Prostate gland (tissue), 2 donors: ENCODE measurements around the gene C2CD4B. TPM values are rescaled to one million over a fixed set of nuclear protein-coding genes. Genes with fewer than 3 reads are reported as not detected.

ENCODE experiments used
- DNase-seq: peaks from one replicate; pipeline ENCODE4 v3.0.0-alpha.2; 2019; ENCODE audit warnings: low spot score
- H3K27ac ChIP-seq, 2 donors: fragments of 200-600 bp; sonication (generic); 2 replicates each; pipeline ENCODE4 v1.5.1; 2017 to 2019
- H3K27me3 ChIP-seq: fragments of 200-600 bp; sonication (generic); replicated peaks from 2 replicates; pipeline ENCODE4 v1.5.1; 2019; ENCODE audit not compliant: insufficient read depth
- H3K36me3 ChIP-seq, 2 donors: fragments of 200-600 bp; sonication (generic); 1 replicate in 1 of 2; 2 replicates in 1 of 2; pipeline versions ENCODE4 v1.5.1 to v1.8.1; 2017 to 2019
- H3K4me1 ChIP-seq: fragments of 200-600 bp; sonication (generic); replicated peaks from 2 replicates; pipeline ENCODE4 v1.5.1; 2019
- H3K4me3 ChIP-seq, 2 donors: fragments of 200-600 bp; sonication (generic); 2 replicates each; pipeline ENCODE4 v1.5.1; 2017 to 2019
- H3K9me3 ChIP-seq: fragments of 200-600 bp; sonication (generic); 2 replicates; pipeline ENCODE4 v1.5.1; 2017
- CTCF ChIP-seq, 4 experiments: fragments of 200-600 bp in 2 of 4; fragments of 450-650 bp in 2 of 4; sonication (generic) in 2 of 4; IDR thresholded peaks; 1 replicate in 3 of 4; 2 replicates in 1 of 4; pipeline ENCODE4 v1.5.1; 2016 to 2019; ENCODE audit warnings: antibody characterized with exemption in 4 of 4, mild to moderate bottlenecking in 2 of 4, moderate library complexity in 2 of 4
- POLR2A ChIP-seq: fragments of 450-650 bp; IDR thresholded peaks from one replicate; pipeline ENCODE4 v1.6.1; 2016; ENCODE audit warnings: antibody characterized with exemption, mild to moderate bottlenecking
- POLR2AphosphoS5 ChIP-seq: sonication (generic); formaldehyde crosslinking; IDR thresholded peaks from one replicate; pipeline ENCODE4 v1.6.1; 2017; ENCODE audit warnings: antibody characterized with exemption
- WGBS: methylation state at CpG from one replicate; pipeline ENCODE4 v1.1.5; 2018; 5-methylcytosine and 5-hydroxymethylcytosine counted together
- intact Hi-C: fragments of 100-400 bp; cut with DNase I; formaldehyde crosslinking; loops from one replicate; pipeline ENCODE4 v1.14.2; 2022
- total RNA-seq, 2 donors: library from RNA; depleted of rRNA; stranded (reverse); fragments of >200 nt; gene quantifications; one replicate each; pipeline ENCODE4 v1.1.0, GENCODE V29; 2016

Gene C2CD4B
- total RNA-seq, 2 donors from 2014 or later: 1.2 to 3.2 TPM

GRCh38 chr15:62135532-62136134 lies 29.5 kb downstream of the C2CD4B start:
- Histone ChIP-seq H3K27ac (no peak overlapping the region), H3K4me1 (no peaks in the 10 kb centered on the region), H3K27me3 (no peaks in the 10 kb centered on the region), H3K9me3 (no peaks in the 10 kb centered on the region), H3K36me3 (no peaks in the 10 kb centered on the region), H3K4me3 (no peak overlapping the region)
- WGBS: 25% methylated on average over 9 of the region's 9 CpGs
- no peak for TF ChIP-seq CTCF (IDR thresholded peaks at IDR 0.05)
- no peak for TF ChIP-seq POLR2A
- no peak for TF ChIP-seq POLR2AphosphoS5
- DNase-seq: peak; percentile 53
- intact Hi-C loops: no loop called here

GRCh38 chr15:62133141-62133540 lies 31.9 kb downstream of the C2CD4B start:
- intact Hi-C loops: no loop called here
- no peak overlapping the region for H3K27ac ChIP-seq
- no peaks in the 10 kb centered on the region for H3K9me3 ChIP-seq
- DNase-seq: no peak
- WGBS: 98% methylated on average over 3 of the region's 3 CpGs
- no peak for TF ChIP-seq POLR2A
- TF ChIP-seq CTCF (IDR thresholded peaks at IDR 0.05): no peak
- no peak for TF ChIP-seq POLR2AphosphoS5
- H3K4me3 ChIP-seq: no peak overlapping the region
- H3K36me3 ChIP-seq: no peaks in the 10 kb centered on the region
- no peaks in the 10 kb centered on the region for H3K27me3 ChIP-seq
- no peaks in the 10 kb centered on the region for H3K4me1 ChIP-seq

- TF ChIP-seq POLR2A: no peak
- TF ChIP-seq CTCF (IDR thresholded peaks at IDR 0.05): no peak
- no peak for TF ChIP-seq POLR2AphosphoS5
- 92% methylated on average over 2 of the region's 2 CpGs for WGBS
- Histone ChIP-seq H3K9me3 (no peaks in the 10 kb centered on the region), H3K27ac (no peak overlapping the region), H3K27me3 (no peaks in the 10 kb centered on the region), H3K36me3 (no peaks in the 10 kb centered on the region), H3K4me3 (no peak overlapping the region), H3K4me1 (peaks cover 3% of the 10 kb centered on the region)
- no peak for DNase-seq
- intact Hi-C loops: no loop called here
Measured at GRCh38 chr15:62128916-62129315, 36.2 kb downstream of the C2CD4B start.

GRCh38 chr15:62126364-62126763 lies 38.7 kb downstream of the C2CD4B start:
- no peaks in the 10 kb centered on the region for H3K36me3 ChIP-seq
- TF ChIP-seq POLR2AphosphoS5: no peak
- no peak for TF ChIP-seq POLR2A
- no peak for TF ChIP-seq CTCF (IDR thresholded peaks at IDR 0.05)
- DNase-seq: no peak
- no peaks in the 10 kb centered on the region for H3K9me3 ChIP-seq
- peaks cover 3% of the 10 kb centered on the region for H3K4me1 ChIP-seq
- intact Hi-C loops: no loop called here
- no peak overlapping the region for H3K4me3 ChIP-seq
- H3K27me3 ChIP-seq: no peaks in the 10 kb centered on the region
- WGBS: 60% methylated on average over 3 of the region's 3 CpGs
- no peak overlapping the region for H3K27ac ChIP-seq

- no peak overlapping the region for H3K4me3 ChIP-seq
- DNase-seq: no peak
- no peaks in the 10 kb centered on the region for H3K36me3 ChIP-seq
- no peaks in the 10 kb centered on the region for H3K9me3 ChIP-seq
- no peaks in the 10 kb centered on the region for H3K27me3 ChIP-seq
- peaks cover 3% of the 10 kb centered on the region for H3K4me1 ChIP-seq
- TF ChIP-seq POLR2A (no peak), POLR2AphosphoS5 (no peak), CTCF (IDR thresholded peaks at IDR 0.05) (peak in 1 of 4 experiments; percentile 49)
- H3K27ac ChIP-seq: no peak overlapping the region
- intact Hi-C loops: no loop called here
- WGBS: 24% methylated on average over 2 of the region's 2 CpGs
Measured at GRCh38 chr15:62125773-62126172, 39.3 kb downstream of the C2CD4B start.
